Panc1 (cell line): ENCODE data around the gene SULF2.

Source experiments
- CTCF ChIP-seq: fragments of 450-650 bp; IDR thresholded peaks from 2 replicates; pipeline ENCODE4 v1.5.1; 2017; ENCODE audit warnings: mild to moderate bottlenecking
- POLR2AphosphoS5 ChIP-seq: IDR thresholded peaks from 2 replicates; pipeline ENCODE4 v1.6.1; 2012; ENCODE audit warnings: mild to moderate bottlenecking, low read depth, low read length, moderate library complexity
- REST ChIP-seq, 2 experiments: IDR thresholded peaks; 2 replicates each; pipeline ENCODE4 v1.6.1; 2011 to 2012; ENCODE audit warnings: low read depth in 2 of 2, control low read depth in 1 of 2, low read length in 1 of 2, mild to moderate bottlenecking in 1 of 2, moderate library complexity in 1 of 2; ENCODE audit not compliant: insufficient read depth in 1 of 2
- SIN3A ChIP-seq: IDR thresholded peaks from 2 replicates; pipeline ENCODE4 v1.6.1; 2012; ENCODE audit warnings: low read depth, mild to moderate bottlenecking, low read length, moderate library complexity, borderline replicate concordance; ENCODE audit not compliant: insufficient read depth
- TCF7L2 ChIP-seq: IDR thresholded peaks from 2 replicates; pipeline ENCODE4 v1.6.1; 2011; ENCODE audit warnings: mild to moderate bottlenecking, low read depth, low read length, inconsistent platforms

GRCh38 chr20:47609001-47609400, 176.3 kb downstream of the SULF2 start:
- TF ChIP-seq CTCF (no peak), REST (IDR thresholded peaks at IDR 0.05; ENCODE audit: insufficient read depth in 1 of 2, low read depth in 2 of 2, low read length in 1 of 2) (no peak), POLR2AphosphoS5 (no peak), SIN3A (no peak), TCF7L2 (no peak)
